ENCODE results near the gene SS18.

DNA sequence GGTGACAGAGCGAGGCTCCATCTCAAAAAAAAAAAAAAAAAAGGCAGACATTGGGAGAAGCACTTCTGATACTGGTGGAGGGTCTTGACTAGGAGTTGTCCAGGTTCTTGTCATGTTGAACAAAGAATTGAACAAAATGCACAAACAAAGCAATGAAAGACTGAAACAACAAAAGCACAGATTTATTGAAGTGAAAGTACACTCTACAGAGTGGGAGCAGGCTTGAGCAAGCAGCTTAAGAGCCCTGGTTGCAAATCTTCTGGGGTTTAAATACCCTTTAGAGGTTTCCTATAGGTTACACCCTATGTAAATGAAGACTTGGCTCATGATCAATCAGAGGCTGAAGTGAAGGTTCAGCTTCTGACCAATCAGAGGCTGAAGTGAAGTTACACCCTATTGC lies 6.4 kb upstream of the SS18 start:
- TF ChIP-seq CTCF (IDR thresholded peaks at IDR 0.05) (no peak), POLR2AphosphoS5 (IDR thresholded peaks at IDR 0.05) (no peak)
